Endometrium (tissue), 2 donors: Measurements from ENCODE around the gene BABAM2.
"Not testable (repeated sequence)": the region's sequence is repeated elsewhere in the genome, so short reads cannot be mapped to it uniquely, and the experiment has no call there.

Source experiments
- FAIRE-seq: peaks from 2 replicates; lab custom pipeline; 2012; peaks lifted over from hg19 to GRCh38; lab: Jason Lieb, UNC
- donor health status: control.
- donor health status: control.

BABAM2 gene

GRCh38 chr2:27946530-27947060 lies 56.1 kb downstream of the BABAM2 start:
- no peak for FAIRE-seq

- no peak for FAIRE-seq
Observed at GRCh38 chr2:27952070-27952469, 61.5 kb downstream of the BABAM2 start.

- no peak for FAIRE-seq
Observed at GRCh38 chr2:27953077-27953476, 62.5 kb downstream of the BABAM2 start.

DNA sequence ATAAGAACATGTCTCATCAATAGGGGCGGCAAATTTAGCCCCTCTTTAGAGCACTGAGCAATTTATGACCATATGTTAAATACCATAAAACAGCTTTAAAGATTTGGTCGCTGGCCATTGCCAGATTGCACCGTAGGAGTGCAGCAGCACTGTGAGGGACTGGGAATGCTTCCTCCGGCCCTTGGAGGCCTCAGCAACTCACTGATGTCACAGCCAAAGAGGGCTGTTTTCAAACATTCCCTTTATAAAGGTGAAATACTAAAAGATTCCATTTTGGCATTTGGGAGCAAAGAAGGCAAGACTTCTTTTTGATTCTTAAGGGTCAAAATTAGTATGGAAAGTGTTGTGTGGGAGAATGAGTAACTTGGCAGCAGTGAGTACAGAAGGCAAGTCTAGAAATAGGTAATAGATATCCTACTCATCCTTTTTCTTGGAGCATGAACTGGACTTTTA lies 63.7 kb downstream of the BABAM2 start:
- FAIRE-seq, result no peak

DNA sequence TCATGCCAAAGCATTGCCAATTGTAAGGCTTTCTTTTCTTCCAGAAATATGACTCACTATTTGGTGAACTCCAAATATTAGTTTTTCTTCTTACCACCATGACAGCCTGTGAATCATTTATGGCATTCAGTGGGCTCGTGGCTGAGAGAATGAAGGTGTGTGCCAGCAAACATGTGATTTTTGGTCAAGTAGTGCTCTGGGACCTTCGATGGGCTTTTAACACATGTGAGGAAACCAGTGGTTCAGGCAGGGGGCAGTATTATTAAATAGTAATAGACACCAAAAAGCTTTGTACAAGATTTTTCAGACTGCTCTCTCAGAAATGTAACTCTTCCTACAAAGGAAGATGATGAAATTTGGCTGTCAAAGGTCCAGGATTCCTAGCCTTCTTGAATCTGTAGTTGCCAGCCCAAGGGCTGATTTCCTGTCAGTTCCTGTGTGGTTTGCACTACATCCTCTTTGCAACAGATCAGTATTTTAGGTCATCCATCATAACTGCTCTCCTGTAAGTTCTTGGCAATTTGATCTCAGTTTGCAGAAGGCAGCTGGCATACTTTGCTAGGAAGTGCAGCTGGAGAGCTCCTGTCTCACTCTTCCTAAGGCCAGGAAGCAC lies 64.3 kb downstream of the BABAM2 start:
- FAIRE-seq, result no peak

DNA sequence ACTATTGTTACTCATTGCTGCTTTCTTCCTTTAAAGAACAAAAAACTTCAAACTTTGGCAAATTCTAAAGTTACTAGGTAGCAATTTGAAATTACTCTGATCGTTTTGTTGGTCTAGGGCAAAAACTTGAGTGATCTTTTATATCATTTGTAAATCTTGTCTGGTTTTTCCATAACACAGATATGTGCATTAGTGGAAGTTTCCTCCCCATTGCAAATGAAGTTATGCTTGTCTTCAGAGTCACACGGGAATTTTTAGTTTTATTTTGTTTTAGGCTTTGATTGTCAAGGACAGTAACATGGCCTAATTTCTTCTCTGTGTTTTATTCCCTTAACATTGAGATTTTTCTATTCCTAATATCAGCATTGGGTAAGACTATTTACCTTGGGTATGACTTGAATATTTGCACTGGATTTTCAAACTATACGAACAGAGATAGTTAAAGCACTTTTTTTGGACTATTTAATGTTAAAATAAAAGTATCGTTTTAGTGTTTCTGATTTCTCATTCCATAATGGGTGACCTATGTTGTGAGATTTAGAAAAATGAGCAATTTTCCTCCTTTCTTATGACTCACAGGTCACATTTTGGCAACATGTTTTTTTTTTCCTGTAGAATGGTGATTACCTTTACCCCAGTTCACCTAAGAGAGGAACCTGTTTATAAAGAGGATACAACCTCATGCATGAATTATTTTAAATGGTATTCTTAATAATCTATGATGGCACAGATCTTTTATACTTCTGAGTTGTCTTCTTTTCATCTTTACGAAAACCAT lies 65.0 kb downstream of the BABAM2 start:
- FAIRE-seq, result peak; percentile 41

DNA sequence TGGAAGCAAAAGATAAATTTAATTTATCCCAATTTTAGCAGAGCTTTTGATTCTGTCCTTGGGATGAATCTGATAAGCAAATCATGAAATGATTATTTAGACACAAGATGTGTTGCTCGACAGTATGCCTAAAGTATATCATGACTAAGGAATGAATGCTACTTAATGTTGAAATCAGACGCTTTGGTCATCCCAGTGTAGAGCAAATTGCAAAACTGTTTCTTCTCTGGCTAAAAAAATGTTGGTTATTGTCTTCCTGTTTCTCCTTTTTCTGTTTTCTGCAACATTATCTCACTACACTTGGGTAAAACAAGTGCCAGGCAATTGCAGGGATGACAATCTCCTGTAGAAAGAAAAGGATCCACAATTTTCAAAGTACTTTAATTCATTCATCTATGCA lies 66.4 kb downstream of the BABAM2 start:
- FAIRE-seq, result no peak

DNA sequence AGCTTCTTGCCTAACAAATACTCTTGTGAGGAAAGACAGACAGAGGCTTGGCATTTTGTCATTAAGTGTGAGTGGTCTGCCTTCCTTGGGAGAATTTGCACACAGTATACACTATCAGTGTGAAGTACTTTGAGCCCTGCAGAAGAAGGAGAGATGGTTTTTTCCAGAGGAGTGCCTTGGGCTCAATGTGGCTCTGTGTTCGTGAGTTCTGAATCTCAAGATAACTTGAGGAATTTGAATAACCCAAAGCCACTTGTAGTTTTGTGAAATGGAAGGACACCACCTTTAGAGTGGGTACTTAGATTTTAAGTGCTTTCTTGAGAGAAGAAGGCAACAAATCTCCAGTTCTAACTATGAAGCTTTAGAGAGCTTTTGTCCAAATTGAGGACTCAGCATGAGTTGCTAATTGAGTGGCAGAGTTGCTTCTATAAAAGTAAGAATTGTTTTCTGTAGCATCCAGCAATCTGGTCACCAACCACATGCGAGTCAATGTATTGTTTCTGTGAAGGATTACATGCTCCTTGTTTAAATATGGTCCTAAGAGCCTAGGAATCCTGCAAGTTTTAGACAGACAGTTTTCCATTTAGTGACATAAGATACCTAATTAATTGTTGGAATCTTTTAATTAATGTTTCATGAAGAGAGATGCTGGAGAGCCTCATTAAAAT lies 68.3 kb downstream of the BABAM2 start:
- no peak for FAIRE-seq

GRCh38 chr2:27959496-27959895 lies 69.0 kb downstream of the BABAM2 start:
- FAIRE-seq, result peak; percentile 73

DNA sequence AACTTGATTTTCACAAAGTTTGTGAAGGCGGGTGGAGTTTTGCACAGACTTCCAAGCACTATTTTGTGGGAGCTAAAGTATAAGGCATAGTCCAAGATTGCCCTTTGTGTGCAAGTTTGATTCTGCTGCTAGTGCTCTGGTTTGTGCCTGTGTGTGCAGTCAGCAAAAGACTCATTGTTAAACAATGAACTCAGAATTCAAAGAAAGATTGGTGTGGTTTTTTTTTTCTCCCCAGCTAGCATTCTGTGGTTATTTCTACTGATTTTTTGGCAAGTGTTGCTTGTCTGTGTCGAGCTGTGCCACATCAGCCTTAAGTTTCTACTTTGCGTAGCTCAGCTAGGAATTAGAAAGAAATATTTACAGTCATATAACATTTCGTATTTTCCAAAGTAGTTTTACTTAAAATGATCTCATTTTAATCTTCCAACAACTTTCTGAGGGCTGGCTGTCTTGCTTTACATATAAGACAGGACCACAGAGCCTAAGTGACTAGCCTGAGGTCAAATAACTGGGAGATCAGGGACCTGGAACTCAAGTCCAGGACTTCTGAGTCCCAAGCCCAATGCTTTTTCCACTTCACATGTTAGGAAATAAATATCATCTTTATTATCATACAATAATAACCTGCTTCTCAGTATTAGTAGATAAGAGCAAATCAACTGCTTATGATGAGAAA lies 69.8 kb downstream of the BABAM2 start:
- no peak for FAIRE-seq

DNA sequence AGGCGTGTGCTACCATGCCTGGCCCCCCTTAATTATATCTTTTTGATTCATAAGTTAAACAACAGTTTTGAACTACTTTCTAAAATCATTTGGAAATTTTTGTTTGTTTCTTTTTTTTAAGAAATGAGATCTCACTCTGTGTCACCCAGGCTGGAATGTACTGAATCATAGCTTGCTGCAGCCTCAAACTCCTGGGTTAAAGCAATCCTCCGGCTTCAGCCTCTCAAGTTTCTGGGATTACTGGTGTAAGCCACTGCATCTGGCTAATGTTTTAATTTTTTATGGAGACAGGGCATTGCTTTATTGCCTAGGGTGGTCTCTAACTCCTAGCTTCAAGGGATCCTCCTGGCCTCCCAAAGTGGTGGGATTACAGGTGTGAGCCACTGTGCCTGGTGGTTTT lies 71.5 kb downstream of the BABAM2 start:
- FAIRE-seq, result no peak

DNA sequence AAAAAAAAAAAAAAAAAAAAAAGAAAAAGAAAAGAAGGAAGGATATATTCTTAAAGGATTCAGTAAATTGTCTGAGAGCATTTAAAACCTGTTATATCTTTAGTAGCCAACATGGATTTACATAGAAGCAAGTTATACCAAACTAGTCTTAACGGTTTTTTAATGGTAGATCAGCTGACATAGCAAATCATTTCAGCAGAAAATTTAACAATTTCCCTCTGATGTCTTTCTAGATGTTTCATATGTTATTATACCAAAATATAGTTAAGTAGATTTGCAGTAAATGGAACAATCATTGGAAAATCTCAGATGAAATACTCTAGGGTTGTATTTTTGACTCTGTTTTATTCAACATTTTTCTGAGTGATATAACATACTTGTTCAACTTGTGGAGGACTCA lies 72.9 kb downstream of the BABAM2 start:
- FAIRE-seq, result no peak

GRCh38 chr2:27964067-27964466 lies 73.5 kb downstream of the BABAM2 start:
- no peak for FAIRE-seq

DNA sequence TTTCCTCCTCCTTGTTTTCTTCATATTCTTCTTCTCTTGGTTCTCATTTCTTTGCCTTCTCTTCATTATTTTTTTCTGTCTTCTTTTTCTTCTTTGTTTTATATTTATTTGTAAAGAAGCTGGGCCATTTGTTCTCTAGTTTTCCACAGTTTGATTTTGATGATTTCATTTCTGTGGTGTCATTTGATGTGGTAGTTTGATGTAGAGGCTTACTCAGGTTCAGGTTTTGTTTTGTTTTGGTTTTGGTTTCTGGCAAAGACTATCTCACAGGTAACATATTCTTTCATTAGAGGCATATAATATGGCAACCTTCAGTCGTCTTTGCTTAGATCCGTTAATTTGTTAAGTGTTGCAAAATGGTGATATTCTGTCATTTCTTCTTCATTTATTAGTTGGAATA lies 75.3 kb downstream of the BABAM2 start:
- peak; percentile 76 for FAIRE-seq

GRCh38 chr2:27966466-27966865 lies 75.9 kb downstream of the BABAM2 start:
- peak; percentile 96 for FAIRE-seq

GRCh38 chr2:27967076-27967475 lies 76.5 kb downstream of the BABAM2 start:
- no peak for FAIRE-seq

GRCh38 chr2:27968045-27968444 lies 77.5 kb downstream of the BABAM2 start:
- not testable (repeated sequence) for FAIRE-seq

DNA sequence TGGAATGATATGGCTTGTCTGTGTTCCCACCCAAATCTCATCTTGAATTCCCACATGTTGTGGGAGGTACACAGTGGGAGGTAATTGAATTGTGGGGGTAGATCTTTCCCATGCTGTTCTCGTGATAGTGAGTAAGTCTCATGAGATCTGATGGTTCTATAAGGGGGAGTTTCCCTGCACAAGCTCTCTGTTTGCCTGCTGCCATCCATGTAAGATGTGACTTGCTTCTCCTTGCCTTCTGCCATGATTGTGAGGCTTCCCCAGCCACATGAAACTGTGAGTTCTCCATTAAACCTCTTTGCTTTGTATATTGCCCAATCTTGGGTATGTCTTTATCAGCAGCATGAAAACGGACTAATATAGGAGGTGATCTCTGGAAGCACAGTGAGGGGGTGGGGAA lies 78.4 kb downstream of the BABAM2 start:
- FAIRE-seq, result not testable (repeated sequence)

DNA sequence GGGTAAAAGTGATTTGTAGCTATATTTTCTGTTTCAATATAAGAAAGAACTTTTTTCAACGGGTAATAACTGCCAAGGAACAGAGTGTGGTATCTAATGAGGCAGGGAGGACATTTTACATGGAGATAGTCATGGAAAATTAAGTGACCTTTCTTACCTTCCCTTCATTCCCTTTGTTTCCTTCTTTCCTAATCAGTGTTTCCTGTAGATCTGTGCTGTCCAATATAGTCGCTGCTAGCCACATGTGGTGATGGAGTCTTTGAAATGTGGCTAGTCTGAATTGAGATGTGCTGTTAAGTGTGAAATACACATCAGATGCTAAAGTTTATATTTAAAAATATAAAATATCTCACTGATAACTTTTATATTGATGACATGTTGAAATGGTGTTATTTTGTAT lies 81.8 kb downstream of the BABAM2 start:
- FAIRE-seq, result no peak

- FAIRE-seq, result no peak
Observed at GRCh38 chr2:27973592-27973991, 83.1 kb downstream of the BABAM2 start.

GRCh38 chr2:27976308-27976707 lies 85.8 kb downstream of the BABAM2 start:
- FAIRE-seq, result no peak

GRCh38 chr2:27977731-27978312 lies 87.3 kb downstream of the BABAM2 start:
- no peak for FAIRE-seq
